Retinal pigment epithelial cell (primary cell): ENCODE measurements around the gene CD200R1.
"Not testable (repeated sequence)": the region's sequence is repeated elsewhere in the genome, so short reads cannot be mapped to it uniquely, and the experiment has no call there.

ENCODE experiments used
- DNase-seq: peaks from one replicate; pipeline ENCODE4 v3.0.0-alpha.2; 2010; ENCODE audit warnings: low read depth
- H3K4me3 ChIP-seq: 2 replicates; pipeline ENCODE4 v1.5.1; 2011; ENCODE audit warnings: mild to moderate bottlenecking, low read length, control low read depth, moderate library complexity
- TF ChIP-seq, protein P1 (sequence below): conservative IDR thresholded peaks from 2 replicates; pipeline ENCODE4 v1.5.1; 2011; ENCODE audit warnings: low read depth, low read length, control low read depth, inconsistent platforms

CD200R1 gene

DNA sequence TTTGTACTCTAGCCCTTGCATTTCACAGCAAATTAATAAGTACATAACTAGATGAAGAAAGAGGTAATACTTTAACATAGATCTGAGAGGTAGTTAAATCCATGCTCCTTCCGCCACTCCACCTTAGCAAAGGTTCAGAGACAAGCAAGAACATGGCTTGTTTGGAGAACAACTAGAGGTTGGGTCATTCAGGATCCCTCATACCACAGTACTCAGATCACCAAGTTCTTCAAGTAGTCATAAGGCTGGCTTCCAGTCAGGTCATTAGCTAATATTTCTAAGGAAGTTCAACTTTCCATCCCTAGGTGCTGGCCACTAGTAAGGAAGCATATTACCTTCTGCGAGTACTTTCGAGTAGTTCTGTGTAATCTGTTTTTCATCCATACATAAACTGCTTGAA lies 44.1 kb downstream of the CD200R1 start:
- no peak for DNase-seq
- TF ChIP-seq, protein P1, sequence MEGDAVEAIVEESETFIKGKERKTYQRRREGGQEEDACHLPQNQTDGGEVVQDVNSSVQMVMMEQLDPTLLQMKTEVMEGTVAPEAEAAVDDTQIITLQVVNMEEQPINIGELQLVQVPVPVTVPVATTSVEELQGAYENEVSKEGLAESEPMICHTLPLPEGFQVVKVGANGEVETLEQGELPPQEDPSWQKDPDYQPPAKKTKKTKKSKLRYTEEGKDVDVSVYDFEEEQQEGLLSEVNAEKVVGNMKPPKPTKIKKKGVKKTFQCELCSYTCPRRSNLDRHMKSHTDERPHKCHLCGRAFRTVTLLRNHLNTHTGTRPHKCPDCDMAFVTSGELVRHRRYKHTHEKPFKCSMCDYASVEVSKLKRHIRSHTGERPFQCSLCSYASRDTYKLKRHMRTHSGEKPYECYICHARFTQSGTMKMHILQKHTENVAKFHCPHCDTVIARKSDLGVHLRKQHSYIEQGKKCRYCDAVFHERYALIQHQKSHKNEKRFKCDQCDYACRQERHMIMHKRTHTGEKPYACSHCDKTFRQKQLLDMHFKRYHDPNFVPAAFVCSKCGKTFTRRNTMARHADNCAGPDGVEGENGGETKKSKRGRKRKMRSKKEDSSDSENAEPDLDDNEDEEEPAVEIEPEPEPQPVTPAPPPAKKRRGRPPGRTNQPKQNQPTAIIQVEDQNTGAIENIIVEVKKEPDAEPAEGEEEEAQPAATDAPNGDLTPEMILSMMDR = no peak
- H3K4me3 ChIP-seq = no peak overlapping the region

- DNase-seq = no peak
- H3K4me3 ChIP-seq = no peak overlapping the region
- TF ChIP-seq, protein P1 = no peak
Observed at GRCh38 chr3:112925969-112926368, 48.9 kb downstream of the CD200R1 start.

DNA sequence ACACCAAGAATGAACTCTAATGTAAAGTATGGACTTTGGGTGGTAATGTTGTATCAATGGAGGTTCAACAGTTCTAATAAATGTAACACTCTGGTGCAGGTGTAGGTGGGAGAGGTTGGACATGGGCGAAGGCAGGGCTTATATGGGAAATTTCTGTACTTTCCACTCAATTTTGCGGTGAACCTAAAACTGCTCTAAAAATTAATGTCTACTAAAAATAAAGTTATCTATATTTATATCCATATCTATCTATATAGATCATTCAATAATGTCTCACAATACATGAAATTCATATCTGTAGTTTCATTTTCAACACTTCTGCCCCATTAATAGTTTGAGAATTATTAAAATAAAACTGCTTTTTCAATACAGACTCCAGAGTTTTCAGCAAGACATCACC lies 49.3 kb downstream of the CD200R1 start:
- no peak for DNase-seq
- H3K4me3 ChIP-seq = no peak overlapping the region
- TF ChIP-seq, protein P1 = no peak

- not testable (repeated sequence) for H3K4me3 ChIP-seq, DNase-seq
Observed at GRCh38 chr3:112919541-112919940, 55.4 kb downstream of the CD200R1 start.

GRCh38 chr3:112908252-112908651 lies 66.7 kb downstream of the CD200R1 start:
- TF ChIP-seq, protein P1 = no peak

DNA sequence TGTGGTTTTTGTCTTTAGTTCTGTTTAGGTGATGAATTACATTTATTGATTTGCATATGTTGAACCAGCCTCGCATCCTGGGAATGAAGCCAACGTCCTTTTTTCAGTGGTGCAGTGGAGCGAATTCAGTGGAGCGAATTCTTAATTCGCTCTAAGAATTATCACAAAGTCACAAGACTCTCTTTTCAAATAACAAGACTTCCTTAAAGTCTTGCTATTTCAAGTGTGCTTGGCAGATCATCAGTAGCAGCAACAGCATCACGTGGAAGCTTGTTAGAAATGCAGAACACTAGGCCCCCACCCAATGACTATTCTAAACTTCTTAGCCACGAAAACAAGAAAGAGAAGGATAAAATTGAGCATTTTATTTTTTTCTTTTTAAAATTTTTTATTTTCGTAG lies 70.1 kb downstream of the CD200R1 start:
- no peak for DNase-seq
- H3K4me3 ChIP-seq = no peak overlapping the region
- TF ChIP-seq, protein P1 = no peak

More at GRCh38 chr3:112908252-112908651, 66.7 kb downstream of the CD200R1 start:
- H3K4me3 ChIP-seq = no peak overlapping the region
- no peak for DNase-seq

DNA sequence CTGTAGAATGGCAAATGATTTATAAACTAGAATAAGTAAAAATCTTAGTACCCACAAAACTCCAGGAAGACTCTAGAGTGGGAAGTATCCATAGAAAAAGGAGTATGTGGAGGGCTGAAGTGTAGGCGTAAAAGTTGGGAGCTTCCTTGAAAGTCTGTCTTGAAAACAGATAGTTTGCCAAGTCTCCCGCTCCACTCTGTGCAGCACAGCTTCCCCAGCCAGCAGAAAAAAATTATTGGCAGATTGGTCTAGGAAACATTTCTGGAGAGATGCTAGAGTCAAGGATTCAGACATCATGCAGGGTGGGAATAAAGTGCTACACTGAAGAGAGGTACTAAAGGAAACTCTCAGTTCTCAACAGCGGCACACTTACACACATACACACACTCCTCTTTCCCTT lies 74.8 kb downstream of the CD200R1 start:
- DNase-seq = no peak
- no peak overlapping the region for H3K4me3 ChIP-seq
- TF ChIP-seq, protein P1 = no peak

DNA sequence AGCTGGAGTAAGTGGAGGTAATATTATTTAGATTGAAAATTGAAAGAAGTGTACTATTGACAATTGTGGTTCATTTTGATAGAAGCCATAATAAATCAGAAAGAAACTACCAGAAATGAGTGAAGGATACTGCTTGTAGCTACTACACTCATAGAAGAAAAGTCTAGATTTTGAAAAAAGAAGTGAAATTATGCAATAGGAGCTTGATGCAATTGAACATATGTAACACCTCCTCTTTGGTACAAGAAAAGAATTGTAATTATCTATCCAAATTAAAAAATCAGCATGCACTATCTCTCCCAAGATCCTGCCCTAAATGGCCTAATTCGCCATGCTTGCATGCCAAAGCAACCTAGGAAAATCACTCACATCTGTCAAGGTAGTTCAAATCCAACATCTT lies 77.1 kb downstream of the CD200R1 start:
- DNase-seq = no peak
- TF ChIP-seq, protein P1 = no peak
- no peak overlapping the region for H3K4me3 ChIP-seq
